Panc1 (cell line): ENCODE results near the gene CD274.
"Not testable (repeated sequence)": the region's sequence is repeated elsewhere in the genome, so short reads cannot be mapped to it uniquely, and the experiment has no call there.

ENCODE experiments used
- POLR2AphosphoS5 ChIP-seq: IDR thresholded peaks from 2 replicates; pipeline ENCODE4 v1.6.1; 2012; ENCODE audit warnings: mild to moderate bottlenecking, low read depth, low read length, moderate library complexity
- SIN3A ChIP-seq: IDR thresholded peaks from 2 replicates; pipeline ENCODE4 v1.6.1; 2012; ENCODE audit warnings: low read depth, mild to moderate bottlenecking, low read length, moderate library complexity, borderline replicate concordance; ENCODE audit not compliant: insufficient read depth
- TCF7L2 ChIP-seq: IDR thresholded peaks from 2 replicates; pipeline ENCODE4 v1.6.1; 2011; ENCODE audit warnings: mild to moderate bottlenecking, low read depth, low read length, inconsistent platforms
- TF ChIP-seq, protein P1 (sequence below): fragments of 450-650 bp; IDR thresholded peaks from 2 replicates; pipeline ENCODE4 v1.5.1; 2017; ENCODE audit warnings: mild to moderate bottlenecking
- TF ChIP-seq, protein P2 (sequence below), 2 experiments: IDR thresholded peaks; 2 replicates each; pipeline ENCODE4 v1.6.1; 2011 to 2012; ENCODE audit warnings: low read depth in 2 of 2, control low read depth in 1 of 2, low read length in 1 of 2, mild to moderate bottlenecking in 1 of 2, moderate library complexity in 1 of 2; ENCODE audit not compliant: insufficient read depth in 1 of 2

DNA sequence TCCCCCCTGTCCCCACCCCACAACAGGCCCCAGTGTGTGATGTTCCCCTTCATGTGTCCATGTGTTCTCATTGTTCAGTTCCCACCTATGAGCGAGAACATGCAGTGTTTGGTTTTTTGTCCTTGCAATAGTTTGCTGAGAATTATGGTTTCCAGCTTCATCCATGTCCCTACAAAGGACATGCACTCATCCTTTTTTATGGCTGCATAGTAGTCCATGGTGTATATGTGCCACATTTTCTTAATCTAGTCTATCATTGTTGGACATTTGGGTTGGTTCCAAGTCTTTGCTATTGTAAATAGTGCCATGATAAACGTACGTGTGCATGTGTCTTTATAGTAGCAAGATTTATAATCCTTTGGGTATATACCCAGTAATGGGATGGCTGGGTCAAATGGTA is 44.4 kb downstream of the CD274 start:
- TF ChIP-seq, protein P1, sequence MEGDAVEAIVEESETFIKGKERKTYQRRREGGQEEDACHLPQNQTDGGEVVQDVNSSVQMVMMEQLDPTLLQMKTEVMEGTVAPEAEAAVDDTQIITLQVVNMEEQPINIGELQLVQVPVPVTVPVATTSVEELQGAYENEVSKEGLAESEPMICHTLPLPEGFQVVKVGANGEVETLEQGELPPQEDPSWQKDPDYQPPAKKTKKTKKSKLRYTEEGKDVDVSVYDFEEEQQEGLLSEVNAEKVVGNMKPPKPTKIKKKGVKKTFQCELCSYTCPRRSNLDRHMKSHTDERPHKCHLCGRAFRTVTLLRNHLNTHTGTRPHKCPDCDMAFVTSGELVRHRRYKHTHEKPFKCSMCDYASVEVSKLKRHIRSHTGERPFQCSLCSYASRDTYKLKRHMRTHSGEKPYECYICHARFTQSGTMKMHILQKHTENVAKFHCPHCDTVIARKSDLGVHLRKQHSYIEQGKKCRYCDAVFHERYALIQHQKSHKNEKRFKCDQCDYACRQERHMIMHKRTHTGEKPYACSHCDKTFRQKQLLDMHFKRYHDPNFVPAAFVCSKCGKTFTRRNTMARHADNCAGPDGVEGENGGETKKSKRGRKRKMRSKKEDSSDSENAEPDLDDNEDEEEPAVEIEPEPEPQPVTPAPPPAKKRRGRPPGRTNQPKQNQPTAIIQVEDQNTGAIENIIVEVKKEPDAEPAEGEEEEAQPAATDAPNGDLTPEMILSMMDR = not testable (repeated sequence)
- TF ChIP-seq, protein P2, sequence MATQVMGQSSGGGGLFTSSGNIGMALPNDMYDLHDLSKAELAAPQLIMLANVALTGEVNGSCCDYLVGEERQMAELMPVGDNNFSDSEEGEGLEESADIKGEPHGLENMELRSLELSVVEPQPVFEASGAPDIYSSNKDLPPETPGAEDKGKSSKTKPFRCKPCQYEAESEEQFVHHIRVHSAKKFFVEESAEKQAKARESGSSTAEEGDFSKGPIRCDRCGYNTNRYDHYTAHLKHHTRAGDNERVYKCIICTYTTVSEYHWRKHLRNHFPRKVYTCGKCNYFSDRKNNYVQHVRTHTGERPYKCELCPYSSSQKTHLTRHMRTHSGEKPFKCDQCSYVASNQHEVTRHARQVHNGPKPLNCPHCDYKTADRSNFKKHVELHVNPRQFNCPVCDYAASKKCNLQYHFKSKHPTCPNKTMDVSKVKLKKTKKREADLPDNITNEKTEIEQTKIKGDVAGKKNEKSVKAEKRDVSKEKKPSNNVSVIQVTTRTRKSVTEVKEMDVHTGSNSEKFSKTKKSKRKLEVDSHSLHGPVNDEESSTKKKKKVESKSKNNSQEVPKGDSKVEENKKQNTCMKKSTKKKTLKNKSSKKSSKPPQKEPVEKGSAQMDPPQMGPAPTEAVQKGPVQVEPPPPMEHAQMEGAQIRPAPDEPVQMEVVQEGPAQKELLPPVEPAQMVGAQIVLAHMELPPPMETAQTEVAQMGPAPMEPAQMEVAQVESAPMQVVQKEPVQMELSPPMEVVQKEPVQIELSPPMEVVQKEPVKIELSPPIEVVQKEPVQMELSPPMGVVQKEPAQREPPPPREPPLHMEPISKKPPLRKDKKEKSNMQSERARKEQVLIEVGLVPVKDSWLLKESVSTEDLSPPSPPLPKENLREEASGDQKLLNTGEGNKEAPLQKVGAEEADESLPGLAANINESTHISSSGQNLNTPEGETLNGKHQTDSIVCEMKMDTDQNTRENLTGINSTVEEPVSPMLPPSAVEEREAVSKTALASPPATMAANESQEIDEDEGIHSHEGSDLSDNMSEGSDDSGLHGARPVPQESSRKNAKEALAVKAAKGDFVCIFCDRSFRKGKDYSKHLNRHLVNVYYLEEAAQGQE (IDR thresholded peaks at IDR 0.05; ENCODE audit: insufficient read depth in 1 of 2, low read depth in 2 of 2, low read length in 1 of 2) = not testable (repeated sequence)
- not testable (repeated sequence) for TF ChIP-seq POLR2AphosphoS5, TCF7L2, SIN3A
